ENCODE measurements around the gene ALKBH5.

The ALKBH5 gene

GRCh38 chr17:18182978-18183333 lies 672 bp upstream of the ALKBH5 start:
- DNase-seq (ENCODE audit: low read depth), result peak; percentile 78
- H3K4me3 ChIP-seq (ENCODE audit: low read depth, low read length), result peak overlapping the region; percentile 84

- no peak for DNase-seq (ENCODE audit: low read depth)
- peak overlapping the region; percentile 84 for H3K4me3 ChIP-seq (ENCODE audit: low read depth, low read length)
Observed at GRCh38 chr17:18184143-18185031, 759 bp downstream of the ALKBH5 start.

GRCh38 chr17:18185391-18185790 lies 1.8 kb downstream of the ALKBH5 start:
- peak overlapping the region; percentile 84 for H3K4me3 ChIP-seq (ENCODE audit: low read depth, low read length)
- DNase-seq (ENCODE audit: low read depth), result no peak

GRCh38 chr17:18185832-18186626 lies 2.4 kb downstream of the ALKBH5 start:
- DNase-seq (ENCODE audit: low read depth), result no peak
- peak overlapping the region; percentile 84 for H3K4me3 ChIP-seq (ENCODE audit: low read depth, low read length)

- DNase-seq (ENCODE audit: low read depth), result no peak
- peak overlapping the region; percentile 84 for H3K4me3 ChIP-seq (ENCODE audit: low read depth, low read length)
Observed at GRCh38 chr17:18186627-18186982, 3.0 kb downstream of the ALKBH5 start.

- DNase-seq (ENCODE audit: low read depth), result no peak
- H3K4me3 ChIP-seq (ENCODE audit: low read depth, low read length), result peak overlapping the region; percentile 84
Observed at GRCh38 chr17:18187226-18187625, 3.6 kb downstream of the ALKBH5 start.

- DNase-seq (ENCODE audit: low read depth), result no peak
- H3K4me3 ChIP-seq (ENCODE audit: low read depth, low read length), result peak overlapping the region; percentile 84
Observed at GRCh38 chr17:18187821-18188761, 4.5 kb downstream of the ALKBH5 start.

GRCh38 chr17:18190628-18191235 lies 7.1 kb downstream of the ALKBH5 start:
- no peak overlapping the region for H3K4me3 ChIP-seq (ENCODE audit: low read depth, low read length)
- DNase-seq (ENCODE audit: low read depth), result no peak

GRCh38 chr17:18191236-18191667 lies 7.6 kb downstream of the ALKBH5 start:
- H3K4me3 ChIP-seq (ENCODE audit: low read depth, low read length), result no peak overlapping the region
- DNase-seq (ENCODE audit: low read depth), result no peak

GRCh38 chr17:18191967-18192366 lies 8.3 kb downstream of the ALKBH5 start:
- H3K4me3 ChIP-seq (ENCODE audit: low read depth, low read length), result no peak overlapping the region
- no peak for DNase-seq (ENCODE audit: low read depth)

GRCh38 chr17:18194394-18194793 lies 10.8 kb downstream of the ALKBH5 start:
- DNase-seq (ENCODE audit: low read depth), result no peak
- no peak overlapping the region for H3K4me3 ChIP-seq (ENCODE audit: low read depth, low read length)

- no peak overlapping the region for H3K4me3 ChIP-seq (ENCODE audit: low read depth, low read length)
- DNase-seq (ENCODE audit: low read depth), result no peak
Observed at GRCh38 chr17:18194804-18195203, 11.2 kb downstream of the ALKBH5 start.

- no peak for DNase-seq (ENCODE audit: low read depth)
Observed at GRCh38 chr17:18195246-18195645, 11.6 kb downstream of the ALKBH5 start.

GRCh38 chr17:18197535-18198194 lies 14.0 kb downstream of the ALKBH5 start:
- DNase-seq (ENCODE audit: low read depth), result no peak
- no peak overlapping the region for H3K4me3 ChIP-seq (ENCODE audit: low read depth, low read length)

More at GRCh38 chr17:18195246-18195645, 11.6 kb downstream of the ALKBH5 start:
- H3K4me3 ChIP-seq (ENCODE audit: low read depth, low read length), result no peak overlapping the region

- H3K4me3 ChIP-seq (ENCODE audit: low read depth, low read length), result no peak overlapping the region
- DNase-seq (ENCODE audit: low read depth), result no peak
Observed at GRCh38 chr17:18198530-18198929, 14.9 kb downstream of the ALKBH5 start.

- no peak for DNase-seq (ENCODE audit: low read depth)
- H3K4me3 ChIP-seq (ENCODE audit: low read depth, low read length), result no peak overlapping the region
Observed at GRCh38 chr17:18201108-18201507, 17.5 kb downstream of the ALKBH5 start.

GRCh38 chr17:18203308-18203707 lies 19.7 kb downstream of the ALKBH5 start:
- H3K4me3 ChIP-seq (ENCODE audit: low read depth, low read length), result no peak overlapping the region
- no peak for DNase-seq (ENCODE audit: low read depth)

- H3K4me3 ChIP-seq (ENCODE audit: low read depth, low read length), result no peak overlapping the region
- no peak for DNase-seq (ENCODE audit: low read depth)
Observed at GRCh38 chr17:18205861-18206260, 22.2 kb downstream of the ALKBH5 start.

- no peak overlapping the region for H3K4me3 ChIP-seq (ENCODE audit: low read depth, low read length)
- no peak for DNase-seq (ENCODE audit: low read depth)
Observed at GRCh38 chr17:18206962-18207361, 23.3 kb downstream of the ALKBH5 start.
